Stimulated activated CD8-positive, alpha-beta memory T cell treated with anti-CD3 and anti-CD28 coated beads, Interleukin-4, amount 100 ng/mL, for 24 hours (primary cell): ENCODE results near the gene LRRC27.
"Not testable (repeated sequence)": the region's sequence is repeated elsewhere in the genome, so short reads cannot be mapped to it uniquely, and the experiment has no call there.

Experiments
- DNase-seq: peaks from one replicate; pipeline ENCODE4 v3.0.0-alpha.2; 2020; ENCODE audit warnings: low read depth

LRRC27 gene

DNA sequence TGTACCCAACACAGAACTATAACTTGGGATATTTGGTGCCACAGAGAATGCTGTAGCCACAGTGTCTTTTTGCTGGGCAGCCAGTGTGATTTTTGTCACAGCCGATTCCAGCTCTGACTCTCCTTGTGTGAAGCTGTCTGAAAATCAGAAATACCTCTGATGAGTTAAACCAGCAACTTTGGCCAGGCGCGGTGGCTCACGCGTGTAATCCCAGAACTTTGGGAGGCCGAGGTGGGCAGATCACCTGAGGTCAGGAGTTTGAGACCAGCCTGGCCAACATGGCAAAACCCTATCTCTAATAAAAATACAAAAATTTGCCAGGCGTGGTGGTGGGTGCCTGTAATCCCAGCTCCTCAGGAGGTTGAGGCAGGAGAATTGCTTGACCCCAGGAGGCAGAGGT, 5.9 kb downstream of the LRRC27 start:
- not testable (repeated sequence) for DNase-seq

DNA sequence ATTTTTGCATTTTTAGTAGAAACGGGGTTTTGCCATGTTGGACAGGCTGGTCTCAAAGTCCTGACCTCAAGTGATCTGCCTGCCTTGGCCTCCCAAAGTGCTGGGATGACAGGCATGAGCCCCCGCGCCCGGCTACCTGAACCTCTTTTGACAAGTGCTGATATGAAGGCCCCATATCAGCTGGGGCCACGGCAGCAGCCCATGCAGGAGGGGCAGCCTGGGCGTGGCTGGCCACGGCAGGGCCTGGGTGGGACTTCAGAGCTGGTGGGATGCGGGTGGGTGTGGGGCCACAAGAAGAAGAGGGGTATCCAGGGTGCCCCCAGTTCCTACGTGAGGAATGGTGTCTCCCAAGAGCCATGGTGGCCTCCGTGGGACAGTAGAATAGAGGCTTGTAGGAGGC, 6.9 kb downstream of the LRRC27 start:
- DNase-seq = no peak

DNA sequence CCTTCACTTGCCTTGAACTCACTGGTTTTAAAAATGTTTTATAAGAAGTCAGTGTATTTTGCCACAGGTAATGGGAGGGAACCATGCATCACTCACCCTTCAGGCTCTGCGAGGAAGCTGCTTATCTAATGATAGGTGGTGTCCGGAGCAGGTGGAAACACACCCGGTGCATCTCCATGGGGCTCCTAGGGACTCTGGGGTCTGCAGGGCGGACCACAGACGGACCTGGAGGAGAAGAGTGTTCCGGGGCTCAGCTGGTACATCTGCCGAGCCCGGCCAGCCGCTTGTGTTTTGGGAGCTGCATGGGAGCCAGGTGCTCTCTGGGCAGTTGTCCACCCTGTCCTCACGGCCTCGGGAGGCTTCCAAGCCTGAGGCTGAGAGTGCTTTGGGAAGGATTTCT, 7.3 kb downstream of the LRRC27 start:
- no peak for DNase-seq

DNA sequence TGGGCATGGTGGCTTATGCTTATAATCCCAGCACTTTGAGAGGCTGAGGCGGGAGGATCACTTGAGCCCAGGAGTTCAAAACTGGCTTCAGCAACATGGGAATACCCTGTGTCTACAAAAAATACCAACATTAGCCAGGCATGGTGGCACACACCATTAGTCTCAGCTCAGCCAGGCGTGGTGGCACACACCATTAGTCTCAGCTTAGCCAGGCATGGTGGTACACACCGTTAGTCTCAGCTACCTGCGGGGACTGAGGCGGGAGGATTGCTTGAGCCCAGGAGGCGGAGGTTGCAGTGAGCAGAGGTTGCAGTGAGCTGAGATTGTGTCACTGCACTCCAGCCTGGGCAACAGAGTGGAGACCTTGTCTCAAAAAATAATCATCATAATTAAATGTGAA, 9.0 kb downstream of the LRRC27 start:
- no peak for DNase-seq

- DNase-seq = no peak
Observed at GRCh38 chr10:132341781-132342180, 9.8 kb downstream of the LRRC27 start.

DNA sequence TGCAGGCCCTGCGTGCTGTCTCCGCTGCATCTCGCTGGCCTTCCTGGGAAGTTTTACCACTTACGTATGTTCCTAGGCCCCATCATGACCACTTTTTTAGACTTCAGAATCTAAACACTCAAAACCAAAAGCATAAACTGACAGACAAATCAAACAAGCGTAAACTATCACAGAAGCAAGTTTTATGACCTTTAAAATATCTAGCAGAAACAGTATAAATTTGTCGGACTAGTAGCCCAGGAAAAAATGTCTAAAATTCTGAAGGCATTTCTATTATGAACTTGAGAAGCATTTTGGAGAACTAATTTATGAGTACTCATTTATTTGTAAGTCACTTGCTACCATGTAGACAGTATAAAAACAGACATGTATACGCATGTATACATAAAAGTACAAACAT, 10.6 kb downstream of the LRRC27 start:
- no peak for DNase-seq

- no peak for DNase-seq
Observed at GRCh38 chr10:132344386-132344785, 12.4 kb downstream of the LRRC27 start.

- DNase-seq = no peak
Observed at GRCh38 chr10:132345345-132345744, 13.4 kb downstream of the LRRC27 start.

DNA sequence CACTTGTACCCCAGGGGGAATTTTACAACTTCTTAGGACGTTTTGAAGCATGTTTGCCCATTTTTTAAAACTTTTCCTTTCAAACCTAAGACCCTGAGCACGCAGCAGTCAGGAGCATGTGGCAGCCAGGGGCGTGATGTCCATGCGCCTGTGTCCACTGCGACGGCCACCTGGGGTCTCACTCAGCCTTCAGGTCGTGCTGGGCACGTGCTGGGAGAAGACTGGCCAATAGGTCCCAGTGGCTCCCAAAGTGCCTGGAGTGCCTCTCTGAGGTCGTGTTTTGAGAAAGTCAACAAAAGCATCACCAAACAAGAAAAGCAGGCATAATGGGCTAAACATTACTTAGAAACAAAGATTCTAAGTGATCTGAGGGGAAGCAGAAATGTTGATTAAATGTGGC, 14.8 kb downstream of the LRRC27 start:
- no peak for DNase-seq

DNA sequence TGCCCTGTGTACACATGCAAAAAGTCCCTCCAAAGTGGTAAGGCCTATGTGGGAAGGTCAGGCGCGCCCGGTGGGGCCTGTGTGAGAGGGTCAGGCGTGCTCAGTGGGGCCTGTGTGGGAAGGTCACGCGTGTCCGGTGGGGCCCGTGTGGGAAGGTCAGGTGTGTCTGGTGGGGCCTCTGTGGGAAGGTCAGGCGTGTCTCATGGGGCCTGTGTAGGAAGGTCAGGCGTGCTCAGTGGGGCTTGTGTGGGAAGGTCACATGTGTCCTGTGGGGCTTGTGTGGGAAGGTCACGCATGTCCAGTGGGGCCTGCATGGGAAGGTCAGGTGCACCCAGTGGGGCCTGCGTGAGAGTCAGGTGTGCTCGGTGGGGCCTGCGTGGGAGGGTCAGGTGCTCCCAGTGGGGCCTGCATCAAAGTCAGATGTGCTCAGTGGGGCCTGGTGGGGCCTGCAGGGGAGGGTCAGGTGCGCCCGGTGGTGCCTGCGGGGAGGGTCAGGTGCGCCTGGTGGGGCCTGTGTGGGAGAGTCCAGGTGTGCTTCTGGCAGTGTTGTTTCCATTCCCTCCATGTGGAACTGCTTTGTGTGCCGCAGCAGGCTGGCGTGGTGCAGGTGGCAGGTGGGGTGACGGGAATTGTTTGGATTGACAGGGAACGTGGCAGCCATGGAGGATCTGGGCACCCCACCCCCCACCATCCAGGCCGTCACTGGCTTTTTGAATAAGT, 15.4 kb downstream of the LRRC27 start:
- no peak for DNase-seq

GRCh38 chr10:132347931-132348267, 15.9 kb downstream of the LRRC27 start:
- DNase-seq = no peak

- no peak for DNase-seq
Observed at GRCh38 chr10:132349766-132350165, 17.8 kb downstream of the LRRC27 start.

- DNase-seq = no peak
Observed at GRCh38 chr10:132350391-132350790, 18.4 kb downstream of the LRRC27 start.

DNA sequence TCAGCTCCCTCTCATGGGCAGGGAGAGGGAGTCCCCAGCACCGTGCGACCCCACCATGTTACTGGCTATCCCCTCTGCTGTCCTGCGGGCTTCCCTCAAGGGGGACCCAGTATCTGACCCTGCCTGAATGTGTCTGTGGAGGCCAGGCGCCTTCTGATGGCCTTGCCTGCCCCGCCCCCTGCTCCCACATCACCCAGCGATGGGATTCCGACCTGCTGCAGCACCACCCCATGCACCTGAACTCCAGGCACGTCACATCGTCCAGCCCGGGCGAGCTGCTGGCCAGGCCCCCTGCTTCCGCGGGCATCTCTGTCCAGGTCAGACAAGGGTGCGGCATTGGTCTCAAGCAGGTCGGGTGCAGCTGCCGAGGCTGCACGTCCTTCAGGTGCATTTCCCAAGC, 19.0 kb downstream of the LRRC27 start:
- no peak for DNase-seq

DNA sequence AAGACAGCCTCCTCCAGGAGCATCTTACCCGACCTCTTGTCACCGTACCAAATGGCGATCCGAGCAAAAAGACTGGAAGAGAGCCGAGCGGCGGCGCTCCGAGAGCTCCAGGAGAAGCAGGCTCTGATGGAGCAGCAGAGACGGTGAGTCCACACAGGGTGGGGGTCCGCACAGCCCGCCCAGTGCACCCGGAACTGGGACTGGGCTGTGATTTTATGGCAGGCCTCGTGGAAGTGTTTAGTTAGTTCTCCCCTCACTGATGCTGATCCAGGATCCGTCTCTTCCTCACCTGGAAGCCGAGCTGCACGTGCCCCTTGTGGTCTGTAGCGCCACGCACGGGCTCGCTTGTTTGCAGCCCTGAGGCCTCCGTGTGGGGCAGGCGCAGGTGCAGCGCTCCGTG, 19.6 kb downstream of the LRRC27 start:
- no peak for DNase-seq

DNA sequence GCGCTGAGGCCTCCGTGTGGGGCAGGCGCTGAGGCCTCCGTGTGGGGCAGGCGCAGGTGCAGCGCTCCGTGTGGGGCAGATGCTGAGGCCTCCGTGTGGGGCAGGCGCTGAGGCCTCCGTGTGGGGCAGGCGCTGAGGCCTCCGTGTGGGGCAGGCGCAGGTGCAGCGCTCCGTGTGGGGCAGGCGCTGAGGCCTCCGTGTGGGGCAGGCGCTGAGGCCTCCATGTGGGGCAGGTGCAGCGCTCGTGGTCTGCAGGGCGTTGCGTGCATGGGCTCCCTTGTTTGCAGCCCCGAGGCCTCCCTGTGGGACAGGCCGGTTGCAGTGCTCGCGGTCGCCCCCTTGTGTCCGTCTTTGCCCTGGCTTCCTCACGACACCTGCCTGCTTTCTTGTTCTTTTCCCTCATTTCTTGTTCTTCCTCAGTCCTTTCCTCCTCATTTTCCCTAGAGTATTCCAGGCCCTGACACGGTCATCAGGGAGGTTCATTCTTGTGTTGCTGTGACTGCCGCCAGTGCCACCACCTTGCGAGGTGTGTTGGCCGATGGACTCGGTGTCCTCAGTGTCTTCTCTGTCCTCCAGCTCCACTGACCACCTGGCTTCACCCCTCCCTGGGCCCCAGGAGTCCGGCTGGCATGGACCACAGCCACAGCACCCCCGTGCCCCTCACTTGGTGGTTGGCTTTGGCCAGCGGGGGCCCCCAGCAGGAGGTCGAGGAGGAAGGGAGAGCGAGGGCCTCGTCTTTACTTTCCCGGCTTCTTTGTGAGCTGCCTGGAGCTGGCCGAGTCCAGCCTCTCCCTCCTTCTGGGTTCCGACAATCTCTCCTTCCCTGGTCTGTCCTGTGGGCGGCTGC, 20.7 kb downstream of the LRRC27 start:
- DNase-seq = peak; percentile 62

GRCh38 chr10:132353456-132354355, 21.7 kb downstream of the LRRC27 start:
- no peak for DNase-seq

- DNase-seq = no peak
Observed at GRCh38 chr10:132354356-132355094, 22.5 kb downstream of the LRRC27 start.

- DNase-seq = no peak
Observed at GRCh38 chr10:132355297-132355696, 23.3 kb downstream of the LRRC27 start.

DNA sequence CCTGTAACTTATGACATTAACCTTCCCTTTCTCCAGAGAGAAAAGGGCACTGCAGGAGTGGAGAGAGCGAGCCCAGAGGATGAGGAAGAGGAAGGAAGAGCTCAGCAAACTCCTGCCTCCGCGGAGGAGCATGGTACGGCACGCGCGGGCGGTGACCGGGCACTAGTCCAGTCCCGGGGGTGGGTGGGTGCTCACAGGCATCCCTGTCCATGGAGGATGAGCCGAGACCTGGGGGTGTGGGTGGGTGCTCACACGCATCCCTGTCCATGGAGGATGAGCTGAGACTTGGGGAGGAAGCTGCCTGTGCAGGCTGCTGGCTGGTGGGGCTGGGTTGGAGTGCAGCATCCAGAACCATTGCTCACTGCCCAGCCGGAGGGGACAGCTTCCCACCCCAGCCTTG, 23.8 kb downstream of the LRRC27 start:
- DNase-seq = no peak

DNA sequence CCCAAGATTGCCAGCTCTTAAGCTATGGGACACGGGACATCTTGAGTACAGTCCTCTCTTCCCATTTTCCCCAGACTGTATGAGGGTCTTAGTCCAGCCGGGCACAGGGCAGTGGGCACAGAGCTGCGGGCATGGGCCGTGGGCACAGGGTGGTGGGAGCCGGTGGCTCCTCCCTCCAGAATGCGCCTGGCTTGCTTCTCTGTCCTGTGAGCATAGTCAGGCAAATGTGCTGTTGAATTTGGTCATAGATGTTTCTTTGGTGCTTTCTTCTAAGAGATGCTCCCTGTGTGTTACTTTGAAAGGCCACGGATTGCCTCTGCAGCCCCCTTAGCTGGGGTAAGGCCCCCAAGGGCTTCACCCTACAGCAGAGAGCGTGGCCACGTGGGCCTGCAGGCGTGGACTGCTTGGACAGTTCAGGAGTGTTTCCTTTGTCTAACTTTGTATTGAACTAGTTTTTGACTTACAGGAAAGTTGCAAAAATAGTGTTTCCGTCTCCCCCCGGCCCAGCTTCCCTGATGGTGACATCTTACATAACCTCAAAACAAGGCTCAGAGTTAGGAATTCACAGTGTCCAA, 24.7 kb downstream of the LRRC27 start:
- DNase-seq = no peak
